GM20000 (cell line): ENCODE measurements around the gene GRID1.

ENCODE experiments used
- DNase-seq: peaks from one replicate; pipeline ENCODE4 v3.0.0; 2012; ENCODE audit warnings: low spot score
- TF ChIP-seq, protein P1 (sequence below): IDR thresholded peaks from 2 replicates; pipeline ENCODE4 v1.5.1; 2012; ENCODE audit warnings: mild to moderate bottlenecking, control low read depth; ENCODE audit errors: extremely low read depth, missing control alignments

GRID1 gene

DNA sequence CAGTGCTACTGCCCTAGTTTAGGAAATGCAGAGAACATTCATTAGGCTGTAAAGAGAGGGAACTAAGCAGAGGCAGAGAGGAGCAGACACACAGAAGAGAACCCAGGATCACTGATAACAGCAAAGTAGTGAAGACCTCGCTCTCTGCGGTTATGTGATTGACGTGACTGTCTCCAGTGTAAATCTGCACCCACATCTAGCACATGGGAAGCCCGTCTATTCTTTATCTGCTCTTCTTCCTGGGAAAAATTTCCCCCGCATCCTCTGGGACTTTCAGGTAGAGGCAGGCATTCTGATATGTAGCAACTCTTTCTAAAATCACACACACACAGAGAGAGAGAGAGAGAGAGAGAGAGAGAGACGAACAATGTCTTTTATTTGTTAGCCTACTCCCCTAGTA is 699.6 kb downstream of the GRID1 start:
- TF ChIP-seq, protein P1, sequence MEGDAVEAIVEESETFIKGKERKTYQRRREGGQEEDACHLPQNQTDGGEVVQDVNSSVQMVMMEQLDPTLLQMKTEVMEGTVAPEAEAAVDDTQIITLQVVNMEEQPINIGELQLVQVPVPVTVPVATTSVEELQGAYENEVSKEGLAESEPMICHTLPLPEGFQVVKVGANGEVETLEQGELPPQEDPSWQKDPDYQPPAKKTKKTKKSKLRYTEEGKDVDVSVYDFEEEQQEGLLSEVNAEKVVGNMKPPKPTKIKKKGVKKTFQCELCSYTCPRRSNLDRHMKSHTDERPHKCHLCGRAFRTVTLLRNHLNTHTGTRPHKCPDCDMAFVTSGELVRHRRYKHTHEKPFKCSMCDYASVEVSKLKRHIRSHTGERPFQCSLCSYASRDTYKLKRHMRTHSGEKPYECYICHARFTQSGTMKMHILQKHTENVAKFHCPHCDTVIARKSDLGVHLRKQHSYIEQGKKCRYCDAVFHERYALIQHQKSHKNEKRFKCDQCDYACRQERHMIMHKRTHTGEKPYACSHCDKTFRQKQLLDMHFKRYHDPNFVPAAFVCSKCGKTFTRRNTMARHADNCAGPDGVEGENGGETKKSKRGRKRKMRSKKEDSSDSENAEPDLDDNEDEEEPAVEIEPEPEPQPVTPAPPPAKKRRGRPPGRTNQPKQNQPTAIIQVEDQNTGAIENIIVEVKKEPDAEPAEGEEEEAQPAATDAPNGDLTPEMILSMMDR = no peak
- no peak for DNase-seq

GRCh38 chr10:85666102-85666501 is 700.5 kb downstream of the GRID1 start:
- DNase-seq = no peak
- TF ChIP-seq, protein P1 = no peak

DNA sequence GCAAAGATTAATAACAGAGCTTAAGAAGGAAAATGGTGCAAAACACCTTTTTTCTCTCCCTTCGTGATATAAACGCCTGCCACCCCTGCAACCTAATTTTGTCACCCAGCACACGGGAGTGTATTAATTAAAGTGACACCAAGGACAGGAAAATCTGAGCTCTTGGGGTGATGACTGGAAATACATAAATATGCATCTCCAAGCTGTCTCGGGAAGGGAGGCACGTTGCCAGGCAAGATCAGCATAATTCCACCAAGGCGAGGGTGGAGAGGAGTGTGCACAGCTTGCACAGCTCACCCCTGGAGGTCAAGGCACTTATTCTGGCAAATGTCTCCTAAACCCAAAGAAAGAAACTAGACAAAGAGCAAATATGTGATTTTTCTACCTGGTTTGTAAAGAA is 700.9 kb downstream of the GRID1 start:
- DNase-seq = no peak

GRCh38 chr10:85665078-85665477 is 701.5 kb downstream of the GRID1 start:
- TF ChIP-seq, protein P1 = no peak
- DNase-seq = no peak

More for the DNA sequence above, 700.9 kb downstream of the GRID1 start:
- TF ChIP-seq, protein P1 = no peak

DNA sequence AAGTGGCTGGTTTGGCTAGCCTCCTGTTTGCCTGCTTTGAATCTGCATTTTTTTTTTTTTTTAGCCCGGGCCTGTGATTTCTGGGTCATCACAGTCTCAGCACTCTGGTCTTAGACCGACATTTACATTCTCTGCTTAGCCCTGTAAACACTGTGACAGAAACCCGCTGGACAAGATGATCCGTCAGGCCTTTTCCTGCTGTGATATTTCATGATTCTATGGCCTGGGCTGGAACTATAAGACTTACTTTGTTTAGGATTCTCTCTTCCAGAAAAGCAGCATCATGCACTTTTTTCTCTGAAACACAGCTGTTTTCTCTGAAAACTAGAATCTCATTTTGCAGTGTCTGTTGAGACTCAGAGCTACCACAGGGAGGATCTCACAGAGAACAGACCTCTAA is 705.5 kb downstream of the GRID1 start:
- DNase-seq = no peak
- TF ChIP-seq, protein P1 = no peak

GRCh38 chr10:85659331-85659730 is 707.3 kb downstream of the GRID1 start:
- TF ChIP-seq, protein P1 = no peak
- no peak for DNase-seq

GRCh38 chr10:85658518-85658917 is 708.1 kb downstream of the GRID1 start:
- TF ChIP-seq, protein P1 = no peak
- no peak for DNase-seq
